Thoracic aorta (tissue), 2 donors: ENCODE measurements around the gene TNRC6B. TPM values are rescaled to one million over a fixed set of nuclear protein-coding genes. Genes with fewer than 3 reads are reported as not detected.

ENCODE experiments used
- ATAC-seq: fragments of 150-250 bp; one replicate; pipeline ENCODE4 v1.8.0; 2017; ENCODE audit warnings: low read depth; ENCODE audit not compliant: insufficient number of reproducible peaks, low FRiP score
- DNase-seq: peaks from one replicate; pipeline ENCODE4 v3.0.0-alpha.2; 2020; ENCODE audit warnings: low spot score
- H3K27ac ChIP-seq, 2 donors: fragments of 200-600 bp; sonication (generic); 1 replicate in 1 of 2; 2 replicates in 1 of 2; pipeline ENCODE4 v1.5.1; 2016; ENCODE audit warnings: mild to moderate bottlenecking in 2 of 2, moderate library complexity in 2 of 2
- H3K27me3 ChIP-seq: fragments of 200-600 bp; sonication (generic); replicated peaks from 2 replicates; pipeline ENCODE4 v1.6.0; 2016; ENCODE audit warnings: mild to moderate bottlenecking; ENCODE audit not compliant: insufficient read depth
- H3K36me3 ChIP-seq: fragments of 200-600 bp; sonication (generic); one replicate; pipeline ENCODE4 v1.5.1; 2016
- H3K4me1 ChIP-seq, 2 donors: fragments of 200-600 bp; sonication (generic); 1 replicate in 1 of 2; 2 replicates in 1 of 2; pipeline versions ENCODE4 v1.5.1 to v1.6.0; 2016; ENCODE audit warnings: low read depth in 2 of 2, mild to moderate bottlenecking in 1 of 2; ENCODE audit not compliant: control insufficient read depth in 1 of 2
- H3K4me3 ChIP-seq: fragments of 200-600 bp; sonication (generic); 2 replicates; pipeline ENCODE4 v1.5.1; 2016; ENCODE audit warnings: mild to moderate bottlenecking
- H3K9me3 ChIP-seq: fragments of 200-600 bp; sonication (generic); 2 replicates; pipeline ENCODE4 v1.5.1; 2016
- CTCF ChIP-seq: fragments of 200-600 bp; sonication (generic); IDR thresholded peaks from one replicate; pipeline ENCODE4 v1.5.1; 2019; ENCODE audit warnings: antibody characterized with exemption
- total RNA-seq, 2 donors: library from RNA; depleted of rRNA; stranded (reverse); fragments of >200 nt; gene quantifications; one replicate each; pipeline versions ENCODE4 v1.1.0 to v1.2.3, GENCODE V29; 2016

TNRC6B gene
- total RNA-seq, 2 donors from 2014 or later = 58.5 to 98.0 TPM

GRCh38 chr22:40175611-40176244 lies 2.0 kb upstream of the TNRC6B start:
- Histone ChIP-seq H3K27me3 (no peaks in the 10 kb centered on the region), H3K4me3 (no peak overlapping the region), H3K9me3 (no peaks in the 10 kb centered on the region), H3K36me3 (no peaks in the 10 kb centered on the region), H3K4me1 (peaks cover 27 to 32% of the 10 kb centered on the region in 2 donors), H3K27ac (peak overlapping the region; percentile 66 to 79)
- TF ChIP-seq CTCF = no peak
- DNase-seq = no peak
- no peak for ATAC-seq

- no peaks in the 10 kb centered on the region for H3K36me3 ChIP-seq
- peak overlapping the region; percentile 63 to 79 for H3K27ac ChIP-seq
- peaks cover 40 to 46% of the 10 kb centered on the region in 2 donors for H3K4me1 ChIP-seq
- no peaks in the 10 kb centered on the region for H3K9me3 ChIP-seq
- TF ChIP-seq CTCF = no peak
- DNase-seq = no peak
- peak overlapping the region; percentile 79 for H3K4me3 ChIP-seq
- no peaks in the 10 kb centered on the region for H3K27me3 ChIP-seq
- ATAC-seq = peak; percentile 60
Measured at GRCh38 chr22:40176921-40177737, 596 bp upstream of the TNRC6B start.

- peak overlapping the region; percentile 79 for H3K4me3 ChIP-seq
- TF ChIP-seq CTCF = no peak
- no peaks in the 10 kb centered on the region for H3K36me3 ChIP-seq
- H3K4me1 ChIP-seq = peaks cover 50 to 62% of the 10 kb centered on the region in 2 donors
- H3K27me3 ChIP-seq = no peaks in the 10 kb centered on the region
- DNase-seq (no peak), ATAC-seq (no peak)
- peak overlapping the region; percentile 53 to 79 for H3K27ac ChIP-seq
- no peaks in the 10 kb centered on the region for H3K9me3 ChIP-seq
Measured at GRCh38 chr22:40178417-40179409, 988 bp downstream of the TNRC6B start.

- peaks cover 50 to 69% of the 10 kb centered on the region in 2 donors for H3K4me1 ChIP-seq
- H3K27ac ChIP-seq = peak overlapping the region; percentile 53 to 79
- no peak for TF ChIP-seq CTCF
- DNase-seq = no peak
- peak overlapping the region; percentile 79 for H3K4me3 ChIP-seq
- no peaks in the 10 kb centered on the region for H3K27me3 ChIP-seq
- no peaks in the 10 kb centered on the region for H3K9me3 ChIP-seq
- ATAC-seq = no peak
- H3K36me3 ChIP-seq = no peaks in the 10 kb centered on the region
Measured at GRCh38 chr22:40179526-40179925, 1.8 kb downstream of the TNRC6B start.
